NOMO-1 treated with DMSO at 0.1 percent for 48 hours (cell line): ENCODE measurements around the gene PXDN.

ENCODE experiments used
- DNase-seq: peaks from one replicate; lab custom pipeline; 2025; ENCODE audit not compliant: unreplicated experiment; lab: John Stamatoyannopoulos, UW

Gene PXDN

DNA sequence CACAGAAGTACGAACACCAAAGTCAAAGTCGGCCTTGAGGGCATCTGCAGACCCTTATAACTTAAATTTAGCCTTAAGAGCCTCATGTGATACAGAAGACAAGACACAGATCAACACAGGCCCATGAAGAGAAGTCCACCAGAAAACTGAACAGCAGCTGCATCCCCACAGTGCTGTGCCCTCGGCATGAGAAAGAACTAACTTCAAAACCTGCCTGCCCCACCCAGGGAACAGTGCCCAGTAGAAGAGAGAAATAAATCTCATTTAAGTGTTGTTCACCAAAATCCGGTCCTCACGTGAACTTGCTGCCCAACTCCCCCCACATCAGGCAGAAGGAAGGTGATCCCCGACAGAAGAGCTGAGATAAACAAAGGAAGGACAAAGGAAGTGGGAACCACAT is 73.7 kb downstream of the PXDN start:
- DNase-seq, result no peak

DNA sequence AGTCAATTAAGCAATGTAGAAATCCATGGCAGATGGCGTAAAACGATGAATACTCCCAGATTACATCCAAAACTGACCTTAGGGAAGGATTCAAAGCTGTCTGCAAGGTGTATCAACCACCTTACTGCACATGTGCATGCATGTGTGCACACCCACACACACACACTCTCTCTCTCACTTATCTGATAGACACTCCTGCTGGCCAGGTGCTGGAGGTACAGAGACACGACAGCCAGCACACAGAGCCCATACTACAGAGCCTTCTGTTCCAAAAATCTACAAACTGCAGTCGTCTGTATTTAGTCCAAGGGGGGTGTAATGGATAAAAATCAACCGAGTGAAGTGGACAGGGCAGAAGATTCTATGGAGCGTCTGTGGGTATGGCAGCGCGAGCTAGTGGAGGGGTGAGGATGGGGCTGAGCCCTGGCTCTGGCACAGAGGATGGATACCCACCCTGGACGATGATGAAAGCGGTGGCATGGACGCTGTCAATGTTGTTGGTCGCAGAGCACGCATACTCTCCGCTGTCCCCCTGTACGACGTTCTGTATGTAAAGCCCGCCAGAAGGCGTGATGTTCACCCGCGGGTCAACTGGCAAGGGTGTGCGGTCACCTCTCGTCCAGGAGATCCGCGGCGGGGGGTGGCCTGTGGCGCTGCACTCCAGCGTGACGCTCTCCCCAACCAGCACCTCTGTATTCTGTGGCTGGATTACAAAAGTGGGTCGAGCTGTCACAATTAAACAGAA is 78.4 kb downstream of the PXDN start:
- no peak for DNase-seq

DNA sequence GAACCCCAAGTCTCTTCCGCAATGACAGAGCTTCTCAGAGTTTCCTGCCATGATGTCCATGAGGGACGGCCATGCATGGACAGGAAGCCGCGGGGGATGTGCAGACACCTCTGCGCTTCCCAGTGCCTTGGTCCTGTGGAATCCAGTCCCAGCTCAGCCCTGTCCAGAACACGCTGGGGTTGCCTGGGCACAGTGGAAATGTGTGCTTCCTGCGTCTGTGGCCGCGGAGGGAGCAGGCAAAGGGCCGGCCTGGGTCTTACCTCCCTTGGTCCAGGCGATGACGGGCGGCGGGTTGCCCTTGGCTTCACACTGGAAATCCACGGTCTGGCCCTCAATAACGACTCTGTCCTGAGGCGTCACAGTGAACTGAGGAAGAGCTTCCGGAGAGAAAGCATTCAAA is 79.6 kb downstream of the PXDN start:
- no peak for DNase-seq

DNA sequence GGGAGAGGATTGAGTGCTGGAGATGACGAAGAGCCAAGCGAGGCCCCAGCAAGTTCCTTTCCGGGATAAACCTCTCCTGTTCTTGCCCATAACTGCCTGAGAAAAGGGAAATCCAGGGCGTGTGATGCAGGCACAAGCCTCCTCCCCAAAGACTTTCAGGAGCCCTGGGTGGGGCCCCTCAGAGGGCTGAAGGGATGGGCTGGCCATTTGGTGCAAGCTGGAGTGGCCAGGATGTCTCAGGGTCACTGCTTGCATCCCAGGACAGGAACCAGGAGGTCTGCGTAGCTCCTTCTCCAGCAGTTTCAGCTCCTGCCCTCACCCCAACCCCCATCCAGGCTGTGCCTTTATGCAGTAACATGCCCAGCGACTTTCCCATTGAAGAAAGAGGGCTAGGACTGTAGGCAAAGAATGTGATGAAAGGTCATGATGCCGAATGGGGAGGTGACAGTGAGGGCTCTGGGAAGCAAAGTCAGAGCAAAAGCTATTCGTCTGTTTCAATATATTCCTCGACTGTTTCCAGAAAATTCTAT is 80.2 kb downstream of the PXDN start:
- DNase-seq, result no peak

DNA sequence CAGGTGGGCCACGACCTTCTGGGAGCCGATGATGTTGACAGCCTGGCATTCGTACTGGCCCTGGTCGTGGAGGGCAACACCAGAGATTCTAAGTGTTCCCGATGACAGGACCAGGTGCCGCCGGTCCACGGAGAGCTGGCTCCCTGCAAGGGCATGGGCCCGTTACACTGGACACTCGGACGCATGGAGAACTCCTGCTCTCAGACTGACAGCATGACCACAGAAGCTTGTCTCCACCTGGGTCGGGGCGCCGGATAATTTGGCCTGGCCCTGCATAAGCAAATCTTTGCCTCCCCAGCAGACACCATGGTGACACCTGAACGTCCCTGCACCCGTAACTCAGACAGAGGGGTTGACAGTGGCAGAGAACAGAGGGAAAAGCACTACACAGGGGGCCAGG is 80.7 kb downstream of the PXDN start:
- no peak for DNase-seq

DNA sequence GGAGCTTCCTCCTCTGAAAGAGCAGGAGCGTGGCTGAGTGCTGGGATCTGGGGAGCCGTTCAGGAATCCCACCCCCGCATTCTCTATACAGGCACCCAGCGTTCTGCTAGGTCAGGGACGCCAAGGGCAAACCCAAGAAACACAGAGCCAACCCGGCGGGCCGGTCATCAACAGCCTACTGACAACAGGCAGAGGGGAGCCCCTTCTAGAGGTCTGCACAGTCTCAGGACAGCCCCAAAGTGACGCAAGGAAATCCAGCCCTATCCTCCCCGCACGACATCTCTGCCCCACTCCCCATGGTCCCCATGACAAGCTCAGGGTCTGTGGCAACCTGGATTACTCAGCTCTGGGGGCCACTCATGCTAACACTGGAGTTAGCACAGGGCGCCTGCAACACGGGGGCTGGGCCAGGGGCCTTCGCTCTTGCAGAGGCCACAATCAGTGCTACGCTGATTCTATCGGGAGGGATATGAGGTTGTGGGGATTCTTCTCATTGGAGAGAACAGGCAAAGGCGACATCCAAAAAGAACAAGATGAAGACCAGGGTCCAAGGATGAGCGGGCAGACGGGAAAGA is 81.6 kb downstream of the PXDN start:
- no peak for DNase-seq

DNA sequence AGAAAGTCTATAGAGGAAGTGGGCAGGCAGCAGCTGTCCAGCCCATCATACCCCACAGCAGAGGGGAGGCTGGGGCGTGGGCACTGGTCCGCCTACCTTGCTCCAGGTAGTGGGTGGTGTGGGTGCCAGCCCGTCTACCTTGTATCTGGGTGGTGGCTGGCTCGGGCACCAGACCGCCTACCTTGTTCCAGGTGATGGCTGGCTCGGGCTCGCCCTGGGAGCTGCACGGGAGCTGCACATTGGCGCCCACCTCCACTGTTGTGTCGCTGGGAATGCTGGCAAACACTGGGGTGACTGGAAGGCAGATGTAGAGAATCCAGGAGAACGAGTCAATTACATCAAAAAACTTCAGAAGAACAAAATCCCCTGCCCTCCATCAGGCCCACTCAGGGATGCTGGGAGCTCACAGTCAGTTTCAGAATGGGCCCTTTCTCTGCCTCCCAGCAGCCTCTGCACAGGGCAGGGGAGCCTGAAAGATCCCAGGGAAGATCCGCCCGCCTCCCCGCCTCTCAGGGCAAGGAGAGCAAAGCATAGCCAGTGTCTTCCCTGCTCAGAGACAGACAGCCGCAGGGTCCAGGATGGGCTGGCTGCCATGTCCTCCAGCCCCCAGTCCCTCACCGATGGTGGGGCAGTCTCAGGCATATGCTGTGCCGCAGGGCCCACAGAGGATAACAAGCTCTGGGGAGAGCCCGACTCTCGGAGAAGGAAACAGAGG is 82.3 kb downstream of the PXDN start:
- no peak for DNase-seq

DNA sequence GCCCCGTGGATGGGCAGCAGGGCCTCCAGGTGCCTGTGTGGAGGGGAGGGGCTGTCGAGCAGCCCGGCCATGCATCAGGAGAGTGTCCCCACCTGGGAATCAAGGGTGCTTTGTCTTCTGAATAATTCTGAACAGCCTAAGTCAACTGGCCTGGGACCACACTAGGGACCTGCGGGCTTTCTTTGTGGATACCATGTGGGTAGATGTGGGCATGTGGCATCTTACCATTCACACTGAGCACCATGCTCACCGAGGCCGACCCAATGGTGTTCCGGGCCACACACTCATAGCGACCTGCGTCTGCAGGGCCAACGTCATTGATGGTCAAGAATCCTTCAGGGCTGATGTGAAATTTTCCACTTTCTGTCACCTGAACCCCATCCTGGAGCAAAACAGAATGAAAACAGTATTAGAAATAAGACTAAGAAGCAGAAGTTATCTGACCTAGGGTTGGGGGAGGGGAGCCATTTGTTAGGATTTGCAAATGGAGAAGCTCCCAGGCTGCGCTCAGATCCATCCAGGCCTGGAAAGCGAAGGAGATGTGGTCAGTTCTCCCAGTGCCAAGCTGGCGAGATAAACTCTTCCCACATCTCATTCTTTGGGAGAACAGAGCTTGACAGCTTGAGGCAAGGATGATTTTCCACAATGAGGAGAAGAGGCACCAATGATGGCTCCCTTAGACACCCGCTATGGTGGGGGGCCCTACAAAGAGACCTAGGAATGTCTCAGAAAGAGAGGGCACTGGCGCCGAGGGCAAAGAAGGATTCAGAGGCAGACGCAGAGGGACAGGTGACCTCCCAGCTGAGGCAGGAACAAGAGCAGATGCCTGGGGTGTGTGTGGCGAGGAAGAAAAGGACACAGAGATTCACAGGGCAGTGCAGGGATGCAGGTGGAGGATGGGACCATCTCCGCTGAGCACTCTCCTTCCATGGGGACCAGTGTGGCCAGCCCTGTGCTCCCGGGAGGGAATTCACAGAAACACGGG is 83.4 kb downstream of the PXDN start:
- DNase-seq, result no peak

DNA sequence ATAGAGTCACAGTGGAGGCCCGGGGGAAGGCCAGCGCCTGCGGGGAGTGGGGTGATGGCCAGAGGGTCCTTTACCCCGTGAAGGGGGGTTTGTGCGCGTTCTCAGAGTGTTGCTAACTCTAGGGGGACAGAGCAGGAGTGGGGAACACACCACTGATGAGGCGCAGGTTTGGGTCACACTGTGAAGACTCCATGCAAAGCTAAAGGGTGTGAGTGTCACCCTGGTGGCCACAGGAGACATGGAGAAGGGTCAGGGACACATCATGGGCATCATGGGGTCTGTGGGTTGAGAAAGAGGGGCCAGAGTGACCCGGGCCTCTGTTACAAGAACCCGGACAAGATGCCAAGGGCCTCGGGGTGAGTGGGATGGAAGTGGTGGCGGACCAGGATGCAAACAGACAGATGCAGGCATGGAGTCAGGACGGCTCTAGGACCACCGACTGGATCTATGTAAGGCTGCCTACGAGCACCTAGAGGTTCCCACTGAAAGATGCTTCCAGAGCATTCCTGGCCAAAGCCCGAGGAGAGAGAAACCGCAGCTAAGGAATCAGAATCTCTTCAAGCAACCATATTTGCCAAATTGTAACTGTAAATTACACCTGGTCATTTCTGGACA is 84.3 kb downstream of the PXDN start:
- DNase-seq, result no peak

DNA sequence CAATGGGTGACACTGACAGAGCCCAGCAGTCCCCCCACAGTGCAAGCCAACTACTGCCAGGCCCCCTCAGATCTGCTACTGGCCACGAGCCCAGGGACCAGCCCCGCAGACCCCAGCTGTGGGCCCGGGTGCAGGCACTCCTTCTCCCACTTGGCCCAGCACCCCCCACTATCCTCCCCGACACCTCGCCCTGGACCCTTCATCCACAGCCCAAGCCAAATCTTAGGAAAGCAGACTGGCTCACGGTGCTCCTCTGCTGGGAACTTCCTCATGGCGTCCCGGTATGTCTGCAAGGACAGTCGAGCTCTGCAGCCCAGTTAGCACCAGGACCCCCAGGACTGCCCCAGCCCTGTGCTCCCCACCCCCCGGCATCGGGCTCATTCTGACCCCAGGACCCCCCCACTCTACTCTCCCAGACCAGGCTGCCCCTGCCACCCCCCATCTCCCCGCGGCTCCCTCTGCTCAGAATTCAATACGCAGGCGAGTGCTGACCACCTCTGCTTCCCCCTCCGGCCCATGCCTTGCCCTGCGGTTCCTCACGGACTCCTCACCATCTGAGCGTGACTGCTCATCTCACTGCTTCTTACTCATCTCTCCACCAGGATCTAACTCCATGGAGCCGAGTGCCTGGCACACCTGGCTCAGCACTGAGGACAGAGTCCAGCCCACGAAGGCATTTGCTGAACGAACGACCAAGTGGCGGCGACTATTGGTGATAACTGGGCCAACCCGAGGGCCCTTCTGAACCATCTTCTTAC is 85.7 kb downstream of the PXDN start:
- no peak for DNase-seq

DNA sequence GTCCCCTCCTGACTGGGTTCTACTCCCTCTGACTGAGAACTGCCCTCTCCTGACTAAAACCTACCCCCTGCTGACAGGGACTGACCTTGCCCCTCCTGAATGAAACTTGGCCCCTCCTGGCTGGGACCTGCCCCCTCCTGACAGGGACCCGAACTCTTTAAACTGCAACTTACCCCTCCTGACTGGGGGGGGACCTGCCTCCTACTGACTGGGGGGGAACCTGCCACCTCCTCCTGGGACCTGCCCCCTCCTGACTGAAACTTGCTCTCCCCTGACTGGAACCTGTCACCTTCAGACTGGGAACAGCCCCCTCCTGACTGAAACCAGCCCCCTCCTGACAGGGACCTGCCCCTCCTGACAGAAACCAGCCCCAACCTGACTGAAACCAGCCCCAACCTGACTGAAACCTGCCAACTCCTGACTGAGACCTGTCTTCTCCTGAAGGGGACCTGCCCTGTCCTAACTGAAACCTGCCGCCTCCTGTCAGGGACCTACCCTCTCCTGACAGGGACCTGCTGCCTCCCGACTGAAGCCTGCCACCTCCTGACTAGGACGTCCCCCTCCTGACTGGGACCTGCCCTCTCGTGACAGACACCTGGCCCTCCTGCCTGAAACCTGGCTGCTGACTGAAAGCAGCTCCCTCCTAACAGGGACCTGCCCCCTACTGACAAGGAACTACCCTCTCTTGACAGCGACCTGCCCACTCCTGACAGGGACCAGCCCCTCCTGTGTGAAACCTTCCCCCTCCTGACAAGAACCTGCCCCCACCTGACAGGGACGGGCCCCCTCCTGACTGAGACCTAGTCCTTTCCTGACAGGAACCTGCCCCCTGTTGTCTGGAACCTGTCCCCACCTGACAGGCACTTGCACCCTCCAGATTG is 87.1 kb downstream of the PXDN start:
- DNase-seq, result no peak

DNA sequence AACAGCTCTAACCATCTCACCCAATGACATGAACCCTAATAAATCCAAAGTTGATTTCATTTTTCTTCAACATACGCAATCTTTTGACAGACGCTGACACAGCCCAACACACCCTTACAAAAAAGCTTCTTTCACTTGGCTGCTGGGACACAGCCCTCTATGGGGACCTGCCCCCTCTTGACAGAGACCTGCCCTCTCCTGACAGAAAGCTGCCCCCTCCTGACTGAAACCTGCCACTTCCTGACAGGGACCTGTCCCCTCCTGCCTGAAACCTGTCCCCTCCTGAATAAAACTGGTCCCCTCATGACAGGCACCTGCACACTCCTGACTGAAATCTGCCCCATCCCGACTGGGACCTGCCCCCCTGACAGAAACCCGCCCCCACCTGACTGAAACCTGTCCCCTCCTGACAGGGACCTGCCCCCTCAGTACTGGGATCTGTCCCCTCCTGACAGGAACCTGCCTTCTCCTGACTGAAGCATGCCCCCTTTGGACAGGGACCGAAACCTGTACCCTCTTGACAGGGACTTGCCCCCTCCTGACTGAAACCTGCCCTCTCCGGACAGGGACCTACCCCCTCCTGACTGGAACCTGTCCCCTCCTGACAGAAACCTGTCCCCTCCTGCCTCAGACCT is 87.9 kb downstream of the PXDN start:
- no peak for DNase-seq

DNA sequence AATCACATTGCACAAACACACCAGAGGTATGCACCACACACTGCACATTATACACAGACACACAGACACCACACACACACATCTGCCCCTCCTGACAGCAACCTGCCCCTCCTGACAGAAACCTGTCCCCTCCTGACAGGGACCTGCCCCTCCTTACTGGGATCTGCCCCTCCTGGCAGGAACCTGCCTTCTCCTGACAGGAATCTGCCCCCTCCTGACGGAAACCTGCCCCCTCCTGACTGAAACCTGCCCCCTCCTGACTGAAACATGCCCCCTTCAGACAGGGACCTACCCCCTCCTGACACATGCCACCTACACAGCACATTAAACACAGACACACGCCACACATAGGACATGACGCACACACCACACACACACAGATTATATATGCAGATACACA is 88.9 kb downstream of the PXDN start:
- no peak for DNase-seq

DNA sequence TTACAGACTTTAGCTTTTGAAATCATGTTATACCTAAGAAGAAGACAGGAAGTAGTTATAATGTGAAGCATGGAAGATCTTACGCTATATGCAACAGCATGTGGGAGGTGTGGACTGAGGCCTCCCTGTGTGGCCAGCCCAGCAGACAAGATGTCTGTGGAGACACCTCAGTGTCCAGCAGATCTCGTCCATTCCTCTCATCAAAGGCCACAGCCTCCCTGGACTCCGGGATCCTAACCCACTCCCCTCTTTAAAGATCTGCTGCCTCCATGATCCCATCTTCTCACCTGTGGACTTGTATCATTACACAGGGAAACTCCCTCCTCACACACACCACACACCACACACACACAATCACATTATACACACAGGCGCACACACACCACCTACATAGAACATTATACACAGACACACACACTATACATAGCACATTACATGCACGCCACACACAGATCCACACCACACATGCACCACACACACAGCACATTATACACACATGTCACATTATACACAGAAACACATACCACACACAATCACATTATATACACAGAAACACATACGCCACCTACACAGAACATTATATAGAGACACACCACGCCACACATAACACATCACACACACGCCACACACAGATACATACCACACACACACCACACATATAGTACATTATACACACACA is 89.5 kb downstream of the PXDN start:
- DNase-seq, result no peak

DNA sequence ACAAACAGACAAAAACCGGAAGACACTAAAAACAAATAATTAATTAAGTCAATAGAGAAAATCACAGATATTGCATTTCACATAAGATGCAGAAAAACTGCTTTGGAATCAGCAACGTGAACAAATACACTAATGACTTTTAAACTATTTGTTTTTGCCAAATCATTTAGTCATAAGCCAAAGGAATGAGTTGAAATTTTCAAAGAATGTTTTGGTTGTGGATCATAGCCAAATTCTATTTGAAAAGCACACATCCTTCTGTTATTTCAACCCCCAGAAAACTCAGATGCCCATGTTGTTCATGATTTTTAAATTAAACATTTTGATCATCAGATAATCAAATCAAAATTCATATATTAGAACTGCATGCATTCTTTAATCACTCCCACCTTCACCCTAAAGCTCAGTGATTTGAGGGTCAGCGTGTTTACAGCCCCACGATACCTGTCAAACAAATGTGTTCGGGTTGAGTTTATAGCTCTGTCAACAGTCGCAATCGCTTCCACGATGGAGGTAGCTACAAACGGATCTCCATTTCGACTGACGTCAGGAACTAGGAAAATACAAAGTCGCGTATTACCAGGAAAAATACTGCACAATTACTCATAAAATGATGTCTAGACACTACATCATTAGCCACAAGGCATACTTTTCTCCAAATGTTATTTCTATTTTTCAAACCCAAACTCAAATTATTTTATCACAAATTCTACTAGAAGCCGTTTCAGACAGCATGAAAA is 90.2 kb downstream of the PXDN start:
- DNase-seq, result no peak

DNA sequence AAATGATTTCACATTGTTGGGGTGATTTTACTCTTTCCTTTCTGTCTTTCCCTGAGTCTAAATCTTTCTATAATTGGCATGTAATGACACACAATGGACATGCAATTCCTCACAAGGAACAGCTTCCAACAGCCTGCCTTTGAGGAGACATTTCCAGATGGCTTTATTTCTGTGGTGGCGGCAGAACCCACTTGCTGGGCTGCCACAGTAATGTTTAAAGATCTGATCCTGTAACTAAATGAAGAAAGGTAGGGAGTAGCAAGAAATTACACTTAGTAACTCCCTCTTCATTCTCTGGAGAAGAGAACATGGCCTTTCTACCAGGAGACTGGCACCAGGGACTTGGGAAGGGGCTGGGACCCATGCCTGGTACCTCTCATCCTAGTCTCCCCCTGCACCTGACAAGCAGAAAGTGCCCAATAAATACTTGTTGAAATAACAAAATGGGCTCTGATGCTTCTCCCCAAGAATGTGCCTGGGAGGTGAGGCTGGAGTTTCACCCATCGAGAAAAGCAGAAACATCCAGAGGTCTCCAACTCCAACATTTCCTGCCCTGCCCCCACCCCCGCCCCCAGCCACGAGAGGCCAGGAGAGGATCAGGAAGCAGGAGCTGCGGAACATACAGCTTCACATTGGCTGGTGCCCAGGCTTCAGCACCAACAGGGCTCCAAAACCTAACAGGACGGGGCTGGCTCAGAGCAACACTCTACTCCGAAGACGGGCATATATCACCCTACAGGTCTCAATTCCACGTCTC is 92.1 kb downstream of the PXDN start:
- DNase-seq, result no peak
